B cell (primary cell): Measurements from ENCODE around the gene TECTB.

ENCODE experiments used
- EZH2 ChIP-seq: IDR thresholded peaks from 2 replicates; pipeline ENCODE4 v1.6.1; 2012; ENCODE audit warnings: borderline replicate concordance, low read depth, mild to moderate bottlenecking, moderate library complexity, low read length; ENCODE audit not compliant: insufficient read depth, poor library complexity, severe bottlenecking
- TF ChIP-seq, protein P1 (sequence below): fragments of 200-600 bp; IDR thresholded peaks from one replicate; pipeline ENCODE4 v1.8.0; 2022; ENCODE audit warnings: antibody characterized with exemption, mild to moderate bottlenecking

DNA sequence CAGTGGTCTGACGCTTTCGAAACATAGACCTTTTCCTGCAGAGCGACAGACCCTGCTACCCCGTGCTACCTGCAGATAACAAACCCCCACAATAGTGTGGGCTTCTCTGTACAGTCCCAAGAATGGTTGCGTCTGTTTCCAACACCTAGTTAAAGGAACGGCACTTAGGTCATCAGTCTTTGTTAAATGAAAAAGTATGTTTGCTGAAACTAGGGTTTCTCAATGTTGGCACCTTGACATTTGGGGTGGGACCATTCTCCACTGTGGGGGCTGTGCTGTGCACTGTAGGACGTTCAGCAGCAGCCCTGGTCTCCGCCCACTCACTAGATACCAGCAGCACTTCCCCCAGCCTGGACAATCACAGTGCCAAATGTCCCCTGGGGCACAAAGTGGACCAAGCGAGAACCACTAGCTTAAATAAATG is 13.7 kb downstream of the TECTB start:
- TF ChIP-seq, protein P1, sequence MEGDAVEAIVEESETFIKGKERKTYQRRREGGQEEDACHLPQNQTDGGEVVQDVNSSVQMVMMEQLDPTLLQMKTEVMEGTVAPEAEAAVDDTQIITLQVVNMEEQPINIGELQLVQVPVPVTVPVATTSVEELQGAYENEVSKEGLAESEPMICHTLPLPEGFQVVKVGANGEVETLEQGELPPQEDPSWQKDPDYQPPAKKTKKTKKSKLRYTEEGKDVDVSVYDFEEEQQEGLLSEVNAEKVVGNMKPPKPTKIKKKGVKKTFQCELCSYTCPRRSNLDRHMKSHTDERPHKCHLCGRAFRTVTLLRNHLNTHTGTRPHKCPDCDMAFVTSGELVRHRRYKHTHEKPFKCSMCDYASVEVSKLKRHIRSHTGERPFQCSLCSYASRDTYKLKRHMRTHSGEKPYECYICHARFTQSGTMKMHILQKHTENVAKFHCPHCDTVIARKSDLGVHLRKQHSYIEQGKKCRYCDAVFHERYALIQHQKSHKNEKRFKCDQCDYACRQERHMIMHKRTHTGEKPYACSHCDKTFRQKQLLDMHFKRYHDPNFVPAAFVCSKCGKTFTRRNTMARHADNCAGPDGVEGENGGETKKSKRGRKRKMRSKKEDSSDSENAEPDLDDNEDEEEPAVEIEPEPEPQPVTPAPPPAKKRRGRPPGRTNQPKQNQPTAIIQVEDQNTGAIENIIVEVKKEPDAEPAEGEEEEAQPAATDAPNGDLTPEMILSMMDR, result no peak
- no peak for TF ChIP-seq EZH2
